D721Med (cell line): Measurements from ENCODE around the gene TTC28.

ENCODE experiments used
- DNase-seq: peaks from one replicate; pipeline ENCODE4 v3.0.0; 2011; ENCODE audit warnings: low spot score; ENCODE audit not compliant: insufficient read length
- FAIRE-seq: peaks from 2 replicates; lab custom pipeline; 2011; peaks lifted over from hg19 to GRCh38; lab: Jason Lieb, UNC
- CTCF ChIP-seq: IDR thresholded peaks from 2 replicates; pipeline ENCODE4 v1.5.1; 2012; ENCODE audit warnings: mild to moderate bottlenecking, control low read depth; ENCODE audit not compliant: insufficient read depth; ENCODE audit errors: missing control alignments

The TTC28 gene

GRCh38 chr22:28341001-28341400, 338.6 kb downstream of the TTC28 start:
- no peak for TF ChIP-seq CTCF
- no peak for DNase-seq
- FAIRE-seq = no peak

GRCh38 chr22:28333088-28333487, 346.6 kb downstream of the TTC28 start:
- no peak for DNase-seq
- no peak for FAIRE-seq
- TF ChIP-seq CTCF = no peak

- no peak for DNase-seq
- FAIRE-seq = no peak
- no peak for TF ChIP-seq CTCF
Measured at GRCh38 chr22:28332410-28332809, 347.2 kb downstream of the TTC28 start.

- DNase-seq = no peak
- TF ChIP-seq CTCF = no peak
- FAIRE-seq = no peak
Measured at GRCh38 chr22:28331695-28332094, 347.9 kb downstream of the TTC28 start.

GRCh38 chr22:28329186-28330073, 350.2 kb downstream of the TTC28 start:
- DNase-seq (no peak), FAIRE-seq (no peak)

GRCh38 chr22:28328756-28329155, 350.9 kb downstream of the TTC28 start:
- no peak for TF ChIP-seq CTCF
- DNase-seq (no peak), FAIRE-seq (no peak)

More at GRCh38 chr22:28329186-28330073, 350.2 kb downstream of the TTC28 start:
- TF ChIP-seq CTCF = no peak

GRCh38 chr22:28316014-28316413, 363.6 kb downstream of the TTC28 start:
- FAIRE-seq (no peak), DNase-seq (no peak)
- TF ChIP-seq CTCF = no peak
